ENCODE measurements around the gene MFN2.
A peak's percentile ranks its signal among the peaks of the same experiment; 100 is the strongest.

Gene MFN2

DNA sequence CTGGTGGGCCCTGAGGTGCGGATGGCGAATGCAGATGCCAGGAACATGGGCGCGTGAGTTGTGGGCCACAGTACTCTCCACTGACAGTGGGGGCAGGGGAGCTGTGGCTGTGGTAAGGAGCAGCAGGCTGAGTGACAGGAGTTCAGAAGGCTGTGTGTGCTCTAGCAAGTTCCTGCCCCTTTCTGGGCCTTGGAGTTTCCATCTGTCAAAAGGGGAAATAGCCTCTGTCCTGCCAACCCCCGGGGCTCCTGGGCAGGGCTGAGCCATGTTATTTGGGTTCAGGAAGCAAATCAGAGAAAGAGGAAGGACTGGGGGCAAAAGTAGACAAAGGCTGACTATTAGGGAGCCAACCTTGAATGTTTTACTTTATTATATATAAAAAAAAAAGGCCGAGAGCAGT lies 19.5 kb upstream of the MFN2 start:
- DNase-seq: peak in 1 of 2 donors; percentile 50

GRCh38 chr1:11961230-11961629 lies 19.0 kb upstream of the MFN2 start:
- no peak for DNase-seq

GRCh38 chr1:11963622-11964021 lies 16.6 kb upstream of the MFN2 start:
- DNase-seq: no peak

- no peak for DNase-seq
Observed at GRCh38 chr1:11964656-11965055, 15.6 kb upstream of the MFN2 start.

DNA sequence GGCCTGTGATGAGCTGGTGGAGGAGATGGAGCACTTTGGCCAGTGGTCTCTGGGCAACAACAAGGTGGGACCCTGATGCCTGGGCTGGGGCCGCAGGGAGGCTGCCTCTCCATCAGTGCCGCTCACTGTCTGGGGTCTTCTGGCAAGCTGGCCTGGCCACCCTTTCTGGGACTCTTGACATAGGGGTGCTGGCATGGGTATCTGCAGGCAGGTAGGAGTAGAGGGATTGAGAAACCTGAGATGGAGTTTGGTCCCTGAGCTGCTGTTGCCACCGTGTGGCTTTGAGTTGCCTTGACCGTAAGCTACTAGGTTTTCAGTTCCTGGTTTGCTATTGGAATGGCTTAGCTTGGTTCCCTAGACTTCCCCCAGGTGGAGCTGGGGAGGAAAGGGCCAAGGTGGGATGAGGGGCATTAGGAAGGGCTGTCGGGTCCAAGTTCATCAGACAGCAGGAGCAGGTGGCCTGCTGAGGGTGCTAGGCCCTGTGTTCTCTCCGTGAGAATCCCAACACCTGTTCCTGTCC lies 13.2 kb upstream of the MFN2 start:
- no peak for DNase-seq

GRCh38 chr1:11970441-11971185 lies 9.6 kb upstream of the MFN2 start:
- no peak for DNase-seq

DNA sequence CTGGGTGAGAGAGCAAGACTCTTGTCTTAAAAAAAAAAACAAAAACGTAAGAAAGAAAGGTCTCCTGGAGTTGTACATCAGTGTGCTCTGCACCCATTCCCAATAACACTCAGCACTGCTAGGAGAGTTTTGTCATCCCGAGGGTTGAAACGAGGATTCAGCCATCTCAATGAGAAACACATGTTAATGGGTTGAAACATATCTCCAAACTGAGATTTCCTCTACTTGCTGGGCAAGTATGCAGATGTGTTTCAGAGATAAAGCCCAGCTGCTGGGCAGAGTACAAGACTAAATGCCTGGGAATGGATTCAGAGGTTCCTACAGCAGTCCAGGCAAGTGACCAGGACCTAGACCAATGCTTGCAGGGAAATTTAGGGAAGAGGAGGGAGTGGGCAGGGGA lies 2.6 kb upstream of the MFN2 start:
- DNase-seq: no peak

DNA sequence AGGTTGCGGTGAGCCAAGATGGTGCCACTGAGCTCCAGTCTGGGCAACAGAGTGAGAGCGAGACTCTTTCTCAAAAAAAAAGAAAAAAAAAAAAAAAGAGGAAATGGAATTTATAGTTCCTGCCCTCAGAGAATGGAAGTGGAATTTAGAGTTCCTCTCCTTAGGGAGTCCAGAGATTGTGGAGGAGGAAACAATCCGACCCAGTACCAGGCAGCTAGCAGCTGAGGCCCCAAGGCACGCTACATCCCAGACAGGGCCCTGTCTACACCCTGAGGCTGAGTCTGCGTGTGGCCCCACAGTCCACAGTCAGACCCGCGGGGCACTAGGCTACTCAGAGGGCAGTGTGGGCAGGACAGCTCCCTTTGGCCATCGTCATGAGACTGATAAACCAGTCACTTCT lies 1.9 kb upstream of the MFN2 start:
- no peak for DNase-seq

GRCh38 chr1:11979028-11979850 lies 1.0 kb upstream of the MFN2 start:
- no peak for DNase-seq

GRCh38 chr1:11980676-11980972 lies 380 bp downstream of the MFN2 start:
- DNase-seq: no peak

GRCh38 chr1:11981378-11982009 lies 1.2 kb downstream of the MFN2 start:
- no peak for DNase-seq

DNA sequence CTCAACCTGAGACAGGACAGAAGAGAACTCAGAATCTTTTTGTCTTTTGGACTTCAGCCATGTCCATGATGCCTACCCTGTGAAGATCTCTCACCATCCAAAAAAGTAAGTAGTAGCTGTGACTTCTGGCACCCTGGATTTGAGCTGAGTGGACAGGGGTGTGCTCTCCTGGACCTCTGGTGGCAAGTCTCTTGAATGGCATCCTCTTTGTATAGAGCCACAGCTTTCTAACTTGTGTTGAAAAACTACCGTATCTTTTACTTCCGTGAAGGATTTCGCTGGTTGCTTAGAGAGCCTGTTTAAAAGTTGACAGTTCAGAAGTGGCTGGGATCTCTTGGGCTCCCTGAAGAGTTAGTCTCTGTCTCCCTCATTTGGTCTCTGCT lies 1.8 kb downstream of the MFN2 start:
- no peak for DNase-seq

GRCh38 chr1:11984121-11984520 lies 3.9 kb downstream of the MFN2 start:
- no peak for DNase-seq

GRCh38 chr1:11984576-11984975 lies 4.3 kb downstream of the MFN2 start:
- DNase-seq: no peak

GRCh38 chr1:11985171-11985570 lies 4.9 kb downstream of the MFN2 start:
- no peak for DNase-seq

- no peak for DNase-seq
Observed at GRCh38 chr1:11985851-11986250, 5.6 kb downstream of the MFN2 start.

DNA sequence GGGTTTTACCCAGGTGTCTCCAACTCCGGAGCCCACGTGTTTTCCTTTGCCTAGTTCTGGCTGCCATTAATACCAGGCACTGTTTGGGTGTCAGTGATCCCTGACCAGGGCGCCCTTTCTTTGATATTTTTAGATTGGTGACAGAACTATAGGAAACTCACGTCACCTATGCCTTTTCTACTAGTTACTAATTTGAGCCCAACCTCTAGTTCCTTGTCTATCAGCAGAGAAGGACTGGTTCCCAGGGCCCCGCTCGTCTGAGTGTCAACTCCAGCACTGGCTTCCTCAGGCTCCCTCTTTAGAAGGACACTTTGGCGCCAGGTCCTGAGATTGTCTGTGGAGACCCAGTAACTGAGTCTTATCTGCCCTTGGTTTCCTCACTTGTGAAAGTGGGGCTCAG lies 9.4 kb downstream of the MFN2 start:
- DNase-seq: no peak

- DNase-seq: no peak
Observed at GRCh38 chr1:11990303-11991032, 10.2 kb downstream of the MFN2 start.

GRCh38 chr1:11991969-11992676 lies 11.9 kb downstream of the MFN2 start:
- no peak for DNase-seq

DNA sequence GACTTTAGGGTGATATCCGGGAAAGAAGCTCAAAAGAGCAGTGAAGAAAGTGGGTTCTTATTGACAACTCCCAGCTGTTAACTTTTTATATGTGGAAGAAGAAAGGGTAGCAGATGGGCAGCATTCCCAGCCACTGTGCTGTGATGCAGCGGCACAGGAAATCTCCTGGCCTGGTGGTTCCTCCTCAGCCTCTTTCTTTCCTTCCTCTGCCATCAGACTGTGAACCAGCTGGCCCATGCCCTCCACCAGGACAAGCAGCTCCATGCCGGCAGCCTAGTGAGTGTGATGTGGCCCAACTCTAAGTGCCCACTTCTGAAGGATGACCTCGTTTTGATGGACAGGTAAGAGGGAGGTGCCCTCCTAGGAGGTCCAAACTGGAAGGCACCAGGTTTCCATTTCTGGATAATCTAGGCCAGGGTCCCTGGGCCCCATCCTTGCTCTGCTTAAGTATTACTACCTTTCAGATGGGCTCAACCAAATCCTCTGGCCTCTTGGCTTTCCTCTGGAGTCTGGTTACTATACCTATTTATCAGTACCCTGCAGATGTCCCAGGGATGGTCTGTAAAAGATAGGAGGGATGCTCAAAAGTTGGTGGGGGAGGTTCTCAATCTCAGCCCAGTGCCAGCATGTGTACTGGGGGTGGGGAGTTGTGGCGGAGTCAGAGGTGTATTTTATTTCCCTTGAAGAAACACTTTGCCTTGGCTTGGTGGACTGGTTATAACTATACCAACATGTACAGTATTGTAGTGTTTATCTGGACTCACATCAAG lies 17.0 kb downstream of the MFN2 start:
- no peak for DNase-seq

- DNase-seq: no peak
Observed at GRCh38 chr1:11998636-11999035, 18.4 kb downstream of the MFN2 start.

- DNase-seq: no peak
Observed at GRCh38 chr1:11999236-11999635, 19.0 kb downstream of the MFN2 start.
